Measurements from ENCODE around the gene ZNF728. TPM values are rescaled to one million over a fixed set of nuclear protein-coding genes. Genes with fewer than 3 reads are reported as not detected.

The ZNF728 gene
- total and polyA plus RNA-seq, 2 of the 13 experiments (the other 11 are each of a cell fraction or from before 2014, with no cell fraction given) = not detected

DNA sequence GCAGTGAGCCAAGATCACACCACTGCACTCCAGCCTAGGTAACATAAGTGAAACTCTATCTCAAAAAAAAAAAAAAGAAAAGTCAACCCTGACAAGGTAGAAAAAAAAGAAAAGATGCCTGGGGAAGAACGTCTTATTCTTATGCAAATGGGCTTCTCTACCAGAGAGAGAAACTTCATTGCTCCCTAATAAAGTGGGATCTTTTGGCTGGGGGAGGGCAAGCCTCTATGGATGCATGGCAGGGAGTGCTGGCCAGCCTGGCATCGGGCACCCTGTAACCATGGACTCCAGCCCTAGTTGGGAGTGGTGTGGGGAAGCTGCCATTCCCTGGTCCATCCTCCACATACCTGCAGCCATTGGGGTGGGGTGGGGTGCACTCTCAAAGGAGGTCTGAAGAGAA lies 30.7 kb upstream of the ZNF728 start:
- no peaks in the 10 kb centered on the region for H3K79me2 ChIP-seq (ENCODE audit: insufficient read depth, low read length)
- no peaks in the 10 kb centered on the region for H3K27me3 ChIP-seq (ENCODE audit: control insufficient read depth in 1 of 2, insufficient read depth in 2 of 2, low read length in 2 of 2)
- intact Hi-C loops (cut with micrococcal nuclease; ENCODE audit: unreplicated experiment) (no loop called here), in situ Hi-C loops (cut with HindIII; ENCODE audit: extremely low pct_ligation_motif_present, low pct_unique_long_range_greater_than_20kb) (no loop called here)
- no peaks in the 10 kb centered on the region for H3K4me1 ChIP-seq (ENCODE audit: insufficient read depth, low read length)
- no TSS peak for BruUV-seq (replicated peaks)
- no peak for DNase-seq (ENCODE audit: low spot score)
- no peak overlapping the region for H3K4me2 ChIP-seq (ENCODE audit: low read depth, low read length)
- H3K27ac ChIP-seq (ENCODE audit: extremely low read length, insufficient read depth, low read length) = no peak overlapping the region
- no peak overlapping the region for H2AFZ ChIP-seq (ENCODE audit: low read length)
- no peaks in the 10 kb centered on the region for H3K36me3 ChIP-seq (replicated peaks in 1 of 2; ENCODE audit: control insufficient read depth in 1 of 2, insufficient read depth in 2 of 2, low read length in 2 of 2)
- ChIA-PET CTCF (ENCODE audit: low intra/inter-chr PET ratio, low total read pairs) (no interaction called here), POLR2A (no interaction called here)
- TF ChIP-seq, protein P1, sequence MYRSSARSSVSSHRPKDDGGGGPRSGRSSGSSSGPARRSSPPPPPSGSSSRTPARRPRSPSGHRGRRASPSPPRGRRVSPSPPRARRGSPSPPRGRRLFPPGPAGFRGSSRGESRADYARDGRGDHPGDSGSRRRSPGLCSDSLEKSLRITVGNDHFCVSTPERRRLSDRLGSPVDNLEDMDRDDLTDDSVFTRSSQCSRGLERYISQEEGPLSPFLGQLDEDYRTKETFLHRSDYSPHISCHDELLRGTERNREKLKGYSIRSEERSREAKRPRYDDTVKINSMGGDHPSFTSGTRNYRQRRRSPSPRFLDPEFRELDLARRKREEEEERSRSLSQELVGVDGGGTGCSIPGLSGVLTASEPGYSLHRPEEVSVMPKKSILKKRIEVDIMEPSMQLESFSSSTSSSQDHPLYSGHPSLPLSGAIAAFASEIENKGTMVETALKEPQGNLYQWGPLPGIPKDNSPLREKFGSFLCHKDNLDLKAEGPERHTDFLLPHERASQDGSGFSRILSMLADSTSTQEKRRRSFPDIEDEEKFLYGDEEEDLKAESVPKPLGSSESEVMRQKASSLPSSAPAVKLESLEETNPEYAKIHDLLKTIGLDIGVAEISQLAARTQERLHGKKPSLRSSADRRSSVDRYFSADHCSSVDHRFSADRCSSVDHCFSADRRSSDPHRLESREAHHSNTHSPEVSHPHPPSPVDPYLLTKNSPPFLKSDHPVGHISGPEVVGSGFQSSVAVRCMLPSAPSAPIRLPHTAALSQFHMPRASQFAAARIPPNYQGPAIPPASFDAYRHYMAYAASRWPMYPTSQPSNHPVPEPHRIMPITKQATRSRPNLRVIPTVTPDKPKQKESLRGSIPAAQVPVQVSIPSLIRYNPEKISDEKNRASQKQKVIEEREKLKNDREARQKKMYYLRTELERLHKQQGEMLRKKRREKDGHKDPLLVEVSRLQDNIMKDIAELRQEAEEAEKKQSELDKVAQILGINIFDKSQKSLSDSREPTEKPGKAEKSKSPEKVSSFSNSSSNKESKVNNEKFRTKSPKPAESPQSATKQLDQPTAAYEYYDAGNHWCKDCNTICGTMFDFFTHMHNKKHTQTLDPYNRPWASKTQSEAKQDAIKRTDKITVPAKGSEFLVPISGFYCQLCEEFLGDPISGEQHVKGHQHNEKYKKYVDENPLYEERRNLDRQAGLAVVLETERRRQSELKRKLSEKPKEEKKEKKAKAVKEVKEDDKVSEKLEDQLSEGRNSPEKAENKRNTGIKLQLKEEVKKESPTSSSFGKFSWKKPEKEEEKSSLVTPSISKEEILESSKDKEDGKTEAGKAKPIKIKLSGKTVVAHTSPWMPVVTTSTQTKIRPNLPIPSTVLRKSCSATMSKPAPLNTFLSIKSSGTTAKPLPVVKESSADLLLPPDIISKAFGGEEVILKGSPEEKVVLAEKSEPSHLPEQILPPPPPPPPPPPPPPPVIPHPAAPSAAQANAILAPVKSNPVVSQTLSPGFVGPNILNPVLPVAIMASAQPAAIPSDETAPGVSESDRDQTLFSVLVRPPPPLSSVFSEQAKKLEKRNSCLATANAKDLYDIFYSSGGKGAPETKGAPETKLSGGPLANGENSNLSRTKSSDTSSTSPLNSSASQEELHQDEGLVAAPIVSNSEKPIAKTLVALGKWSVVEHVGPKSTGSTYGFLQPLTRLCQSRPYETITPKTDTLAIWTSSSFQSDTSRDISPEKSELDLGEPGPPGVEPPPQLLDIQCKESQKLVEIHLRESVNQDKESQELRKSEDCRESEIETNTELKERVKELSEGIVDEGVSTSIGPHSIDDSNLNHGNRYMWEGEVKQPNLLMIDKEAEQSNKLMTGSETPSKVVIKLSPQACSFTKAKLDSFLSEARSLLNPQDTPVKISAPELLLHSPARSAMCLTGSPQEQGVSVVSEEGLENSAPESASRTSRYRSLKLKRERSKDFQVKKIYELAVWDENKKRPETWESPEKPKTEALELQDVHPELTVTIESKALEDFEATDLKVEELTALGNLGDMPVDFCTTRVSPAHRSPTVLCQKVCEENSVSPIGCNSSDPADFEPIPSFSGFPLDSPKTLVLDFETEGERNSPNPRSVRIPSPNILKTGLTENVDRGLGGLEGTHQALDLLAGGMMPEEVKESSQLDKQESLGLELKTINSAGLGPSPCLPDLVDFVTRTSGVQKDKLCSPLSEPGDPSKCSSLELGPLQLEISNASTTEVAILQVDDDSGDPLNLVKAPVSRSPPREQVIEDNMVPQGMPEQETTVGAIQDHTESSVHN (CRISPR knock-in tag; IDR thresholded peaks at IDR 0.05) = no peak
- no peak for TF ChIP-seq ZBTB1 (CRISPR knock-in tag; IDR thresholded peaks at IDR 0.05; ENCODE audit: borderline replicate concordance)
- TF ChIP-seq SYNCRIP (IDR thresholded peaks at IDR 0.05; ENCODE audit: insufficient read depth, low read depth, low read length) = no peak
- no peak for TF ChIP-seq ZBTB38 (CRISPR knock-in tag; IDR thresholded peaks at IDR 0.05)
- no peak for TF ChIP-seq GATAD1 (CRISPR knock-in tag; IDR thresholded peaks at IDR 0.05)
- TF ChIP-seq, protein P2, sequence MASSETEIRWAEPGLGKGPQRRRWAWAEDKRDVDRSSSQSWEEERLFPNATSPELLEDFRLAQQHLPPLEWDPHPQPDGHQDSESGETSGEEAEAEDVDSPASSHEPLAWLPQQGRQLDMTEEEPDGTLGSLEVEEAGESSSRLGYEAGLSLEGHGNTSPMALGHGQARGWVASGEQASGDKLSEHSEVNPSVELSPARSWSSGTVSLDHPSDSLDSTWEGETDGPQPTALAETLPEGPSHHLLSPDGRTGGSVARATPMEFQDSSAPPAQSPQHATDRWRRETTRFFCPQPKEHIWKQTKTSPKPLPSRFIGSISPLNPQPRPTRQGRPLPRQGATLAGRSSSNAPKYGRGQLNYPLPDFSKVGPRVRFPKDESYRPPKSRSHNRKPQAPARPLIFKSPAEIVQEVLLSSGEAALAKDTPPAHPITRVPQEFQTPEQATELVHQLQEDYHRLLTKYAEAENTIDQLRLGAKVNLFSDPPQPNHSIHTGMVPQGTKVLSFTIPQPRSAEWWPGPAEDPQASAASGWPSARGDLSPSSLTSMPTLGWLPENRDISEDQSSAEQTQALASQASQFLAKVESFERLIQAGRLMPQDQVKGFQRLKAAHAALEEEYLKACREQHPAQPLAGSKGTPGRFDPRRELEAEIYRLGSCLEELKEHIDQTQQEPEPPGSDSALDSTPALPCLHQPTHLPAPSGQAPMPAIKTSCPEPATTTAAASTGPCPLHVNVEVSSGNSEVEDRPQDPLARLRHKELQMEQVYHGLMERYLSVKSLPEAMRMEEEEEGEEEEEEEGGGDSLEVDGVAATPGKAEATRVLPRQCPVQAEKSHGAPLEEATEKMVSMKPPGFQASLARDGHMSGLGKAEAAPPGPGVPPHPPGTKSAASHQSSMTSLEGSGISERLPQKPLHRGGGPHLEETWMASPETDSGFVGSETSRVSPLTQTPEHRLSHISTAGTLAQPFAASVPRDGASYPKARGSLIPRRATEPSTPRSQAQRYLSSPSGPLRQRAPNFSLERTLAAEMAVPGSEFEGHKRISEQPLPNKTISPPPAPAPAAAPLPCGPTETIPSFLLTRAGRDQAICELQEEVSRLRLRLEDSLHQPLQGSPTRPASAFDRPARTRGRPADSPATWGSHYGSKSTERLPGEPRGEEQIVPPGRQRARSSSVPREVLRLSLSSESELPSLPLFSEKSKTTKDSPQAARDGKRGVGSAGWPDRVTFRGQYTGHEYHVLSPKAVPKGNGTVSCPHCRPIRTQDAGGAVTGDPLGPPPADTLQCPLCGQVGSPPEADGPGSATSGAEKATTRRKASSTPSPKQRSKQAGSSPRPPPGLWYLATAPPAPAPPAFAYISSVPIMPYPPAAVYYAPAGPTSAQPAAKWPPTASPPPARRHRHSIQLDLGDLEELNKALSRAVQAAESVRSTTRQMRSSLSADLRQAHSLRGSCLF (CRISPR knock-in tag; IDR thresholded peaks at IDR 0.05; ENCODE audit: borderline replicate concordance) = no peak
- no peak for TF ChIP-seq PAX8 (CRISPR knock-in tag; IDR thresholded peaks at IDR 0.05; ENCODE audit: borderline replicate concordance)
- TF ChIP-seq, protein P3, sequence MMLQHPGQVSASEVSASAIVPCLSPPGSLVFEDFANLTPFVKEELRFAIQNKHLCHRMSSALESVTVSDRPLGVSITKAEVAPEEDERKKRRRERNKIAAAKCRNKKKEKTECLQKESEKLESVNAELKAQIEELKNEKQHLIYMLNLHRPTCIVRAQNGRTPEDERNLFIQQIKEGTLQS (CRISPR knock-in tag; IDR thresholded peaks at IDR 0.05) = no peak
- FAIRE-seq = no peak
- no peak overlapping the region for H3K9ac ChIP-seq (ENCODE audit: insufficient read depth, low read depth, low read length)
- no peak overlapping the region for H3K4me3 ChIP-seq (replicated peaks in 1 of 3; ENCODE audit: insufficient read depth in 1 of 3, low read depth in 2 of 3, low read length in 3 of 3)
- 27% methylated on average over 1 of the region's 2 CpGs for WGBS (ENCODE audit: low lambda C conversion rate)
- ATAC-seq = no peak
- peaks cover 83% of the 10 kb centered on the region for H3K9me3 ChIP-seq (ENCODE audit: low read length)
- no peaks in the 10 kb centered on the region for H4K20me1 ChIP-seq (ENCODE audit: insufficient read depth, low read length)
